Uterus (tissue), 2 donors: Measurements from ENCODE around the gene SYNJ2.

ENCODE experiments used
- POLR2A ChIP-seq, 2 donors: fragments of 450-650 bp; IDR thresholded peaks; one replicate each; pipeline ENCODE4 v1.6.1; 2016; ENCODE audit warnings: antibody characterized with exemption in 2 of 2, mild to moderate bottlenecking in 1 of 2, moderate library complexity in 1 of 2
- TF ChIP-seq, protein P1 (sequence below), 4 experiments: fragments of 200-600 bp in 2 of 4; fragments of 450-650 bp in 2 of 4; sonication (generic) in 2 of 4; IDR thresholded peaks; one replicate each; pipeline ENCODE4 v1.5.1; 2016 to 2019; ENCODE audit warnings: antibody characterized with exemption in 4 of 4, mild to moderate bottlenecking in 2 of 4, moderate library complexity in 1 of 4

GRCh38 chr6:158113802-158114201 is 132.1 kb downstream of the SYNJ2 start:
- TF ChIP-seq POLR2A (IDR thresholded peaks at IDR 0.05) = no peak
- TF ChIP-seq, protein P1, sequence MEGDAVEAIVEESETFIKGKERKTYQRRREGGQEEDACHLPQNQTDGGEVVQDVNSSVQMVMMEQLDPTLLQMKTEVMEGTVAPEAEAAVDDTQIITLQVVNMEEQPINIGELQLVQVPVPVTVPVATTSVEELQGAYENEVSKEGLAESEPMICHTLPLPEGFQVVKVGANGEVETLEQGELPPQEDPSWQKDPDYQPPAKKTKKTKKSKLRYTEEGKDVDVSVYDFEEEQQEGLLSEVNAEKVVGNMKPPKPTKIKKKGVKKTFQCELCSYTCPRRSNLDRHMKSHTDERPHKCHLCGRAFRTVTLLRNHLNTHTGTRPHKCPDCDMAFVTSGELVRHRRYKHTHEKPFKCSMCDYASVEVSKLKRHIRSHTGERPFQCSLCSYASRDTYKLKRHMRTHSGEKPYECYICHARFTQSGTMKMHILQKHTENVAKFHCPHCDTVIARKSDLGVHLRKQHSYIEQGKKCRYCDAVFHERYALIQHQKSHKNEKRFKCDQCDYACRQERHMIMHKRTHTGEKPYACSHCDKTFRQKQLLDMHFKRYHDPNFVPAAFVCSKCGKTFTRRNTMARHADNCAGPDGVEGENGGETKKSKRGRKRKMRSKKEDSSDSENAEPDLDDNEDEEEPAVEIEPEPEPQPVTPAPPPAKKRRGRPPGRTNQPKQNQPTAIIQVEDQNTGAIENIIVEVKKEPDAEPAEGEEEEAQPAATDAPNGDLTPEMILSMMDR (IDR thresholded peaks at IDR 0.05) = no peak
